GM19240 (cell line): ENCODE results near the gene TRAF7.

ENCODE experiments used
- DNase-seq: peaks from one replicate; pipeline ENCODE4 v3.0.0; 2011; ENCODE audit warnings: low spot score; ENCODE audit not compliant: insufficient read length

Gene TRAF7

GRCh38 chr16:2147981-2148671 is 7.5 kb upstream of the TRAF7 start, which contains the start of gene RAB26:
RAB26 (plus strand) TSS chr16:2148625; CDS start chr16:2148784, 159 bp downstream.
- no peak for DNase-seq

GRCh38 chr16:2148714-2149629 is 6.6 kb upstream of the TRAF7 start:
- DNase-seq, result no peak

- no peak for DNase-seq
Measured at GRCh38 chr16:2149630-2150417, 5.8 kb upstream of the TRAF7 start.

GRCh38 chr16:2150418-2151187 is 5.0 kb upstream of the TRAF7 start:
- no peak for DNase-seq

- no peak for DNase-seq
Measured at GRCh38 chr16:2151188-2152091, 4.1 kb upstream of the TRAF7 start.

GRCh38 chr16:2152695-2153506 is 2.7 kb upstream of the TRAF7 start:
- no peak for DNase-seq

GRCh38 chr16:2154533-2155090 is 970 bp upstream of the TRAF7 start:
- DNase-seq, result no peak

GRCh38 chr16:2155977-2156848 is 631 bp downstream of the TRAF7 start:
- DNase-seq, result no peak

- no peak for DNase-seq
Measured at GRCh38 chr16:2156849-2157224, 1.3 kb downstream of the TRAF7 start.

- DNase-seq, result no peak
Measured at GRCh38 chr16:2157480-2158261, 2.1 kb downstream of the TRAF7 start.

GRCh38 chr16:2158262-2158638 is 2.7 kb downstream of the TRAF7 start:
- no peak for DNase-seq

- DNase-seq, result no peak
Measured at GRCh38 chr16:2159175-2159838, 3.7 kb downstream of the TRAF7 start.

- no peak for DNase-seq
Measured at GRCh38 chr16:2160915-2161551, 5.5 kb downstream of the TRAF7 start.

GRCh38 chr16:2161911-2162310 is 6.3 kb downstream of the TRAF7 start:
- no peak for DNase-seq

- DNase-seq, result no peak
Measured at GRCh38 chr16:2162676-2163118, 7.1 kb downstream of the TRAF7 start.
